GM23248 (cell line): Measurements from ENCODE around the gene HNF4A.

Experiments
- EZH2 ChIP-seq: fragments of 200-600 bp; sonication (generic); IDR thresholded peaks from 2 replicates; pipeline ENCODE4 v1.6.1; 2018; ENCODE audit warnings: antibody characterized with exemption, mild to moderate bottlenecking; ENCODE audit not compliant: insufficient read depth, poor library complexity, severe bottlenecking
- EZH2phosphoT487 ChIP-seq: fragments of 200-600 bp; sonication (generic); IDR thresholded peaks from 2 replicates; pipeline ENCODE4 v1.6.1; 2018; ENCODE audit warnings: antibody characterized with exemption, moderate library complexity, mild to moderate bottlenecking, low read depth; ENCODE audit not compliant: insufficient read depth

GRCh38 chr20:44430270-44431065, 75.0 kb downstream of the HNF4A start:
- TF ChIP-seq EZH2 = no peak
- no peak for TF ChIP-seq EZH2phosphoT487
